A673 (cell line): Measurements from ENCODE around the gene PIK3CD. TPM values are rescaled to one million over a fixed set of nuclear protein-coding genes. Genes with fewer than 3 reads are reported as not detected.
"Not testable (repeated sequence)": the region's sequence is repeated elsewhere in the genome, so short reads cannot be mapped to it uniquely, and the experiment has no call there.

Experiments
- BruUV-seq: library from RNA; stranded (reverse); fragments of 400-500 nt; replicated peaks from 2 replicates; lab custom pipeline; 2021; lab: Mats Ljungman, UMichigan
- CTCF ChIA-PET: fragments of 300-600 bp; sonication (Branson Sonifier 250); formaldehyde crosslinking; loops from one replicate; lab custom pipeline; 2022; ENCODE audit warnings: antibody characterized with exemption; lab: Charles Lee
- POLR2A ChIA-PET: fragments of 300-600 bp; sonication (Branson Sonifier 250); formaldehyde crosslinking; loops from one replicate; lab custom pipeline; 2022; ENCODE audit warnings: antibody characterized with exemption; ENCODE audit not compliant: low non-redundant PET; lab: Charles Lee
- DNase-seq: peaks from one replicate; pipeline ENCODE4 v3.0.0-alpha.2; 2015; ENCODE audit warnings: low spot score
- H3K27ac ChIP-seq: fragments of 200-600 bp; sonication (generic); 2 replicates; pipeline ENCODE4 v1.5.1; 2016; ENCODE audit warnings: mixed run types, low read depth, mild to moderate bottlenecking, mixed read lengths, antibody characterized with exemption, low read length; ENCODE audit not compliant: poor library complexity, severe bottlenecking
- H3K27me3 ChIP-seq: fragments of 200-600 bp; sonication (generic); replicated peaks from 2 replicates; pipeline ENCODE4 v1.6.1; 2017; ENCODE audit warnings: mixed run types, low read depth, mild to moderate bottlenecking, mixed read lengths, antibody characterized with exemption, low read length; ENCODE audit not compliant: insufficient read depth, poor library complexity
- H3K36me3 ChIP-seq: fragments of 200-600 bp; sonication (generic); 2 replicates; pipeline ENCODE4 v1.6.1; 2016; ENCODE audit warnings: mixed run types, mild to moderate bottlenecking, mixed read lengths, antibody characterized with exemption, low read length; ENCODE audit not compliant: insufficient read depth, poor library complexity, severe bottlenecking
- H3K4me1 ChIP-seq: fragments of 200-600 bp; sonication (generic); 2 replicates; pipeline ENCODE4 v1.6.1; 2017; ENCODE audit warnings: mixed run types, mild to moderate bottlenecking, mixed read lengths, antibody characterized with exemption, low read length; ENCODE audit not compliant: insufficient read depth, poor library complexity, severe bottlenecking
- H3K4me3 ChIP-seq: fragments of 200-600 bp; sonication (generic); 2 replicates; pipeline ENCODE4 v1.5.1; 2016; ENCODE audit warnings: low read depth, mixed run types, mild to moderate bottlenecking, mixed read lengths, low read length; ENCODE audit not compliant: poor library complexity, severe bottlenecking
- H3K9me3 ChIP-seq: fragments of 200-600 bp; sonication (generic); 2 replicates; pipeline ENCODE4 v1.6.1; 2016; ENCODE audit warnings: mixed run types, low read depth, mild to moderate bottlenecking, mixed read lengths, antibody characterized with exemption, low read length; ENCODE audit not compliant: poor library complexity, severe bottlenecking
- CTCF ChIP-seq: fragments of 300-800, 200-600 bp; sonication (generic); conservative IDR thresholded peaks from 2 replicates; pipeline ENCODE4 v1.5.1; 2017; ENCODE audit warnings: low read depth, mild to moderate bottlenecking, antibody characterized with exemption, low read length, moderate library complexity, mixed read lengths
- EZH2 ChIP-seq: fragments of 200-600 bp; sonication (generic); IDR thresholded peaks from 2 replicates; pipeline ENCODE4 v1.6.1; 2017; ENCODE audit warnings: borderline replicate concordance, low read depth, mild to moderate bottlenecking, mixed read lengths, antibody characterized with exemption, low read length; ENCODE audit not compliant: poor library complexity, severe bottlenecking
- intact Hi-C: fragments of 100-400 bp; cut with micrococcal nuclease; formaldehyde crosslinking; loops from one replicate; pipeline ENCODE4 v1.10.0; 2022; ENCODE audit not compliant: unreplicated experiment
- total RNA-seq: library from RNA; stranded (reverse); gene quantifications from 2 replicates; pipeline ENCODE4 v1.2.3, GENCODE V29; 2021

Gene PIK3CD
- total RNA-seq, 1 experiment from 2014 or later = 2.1 TPM

- Histone ChIP-seq H3K27me3 (no peaks in the 10 kb centered on the region), H3K9me3 (no peaks in the 10 kb centered on the region), H3K27ac (no peak overlapping the region), H3K4me1 (no peaks in the 10 kb centered on the region), H3K36me3 (no peaks in the 10 kb centered on the region), H3K4me3 (no peak overlapping the region)
- ChIA-PET POLR2A (no interaction called here), CTCF (no interaction called here)
- DNase-seq = no peak
- BruUV-seq = no TSS peak
- intact Hi-C loops = no loop called here
- TF ChIP-seq EZH2 (no peak), CTCF (no peak)
These were observed 110.3 kb downstream of the PIK3CD start for GRCh38 chr1:9761855-9762254.

- intact Hi-C loops, BruUV-seq, H3K9me3 ChIP-seq, H3K27ac ChIP-seq, CTCF ChIA-PET, H3K36me3 ChIP-seq, DNase-seq, H3K27me3 ChIP-seq, POLR2A ChIA-PET, H3K4me1 ChIP-seq, H3K4me3 ChIP-seq: not testable (repeated sequence)
These were observed 110.9 kb downstream of the PIK3CD start for GRCh38 chr1:9762446-9762845.

GRCh38 chr1:9763914-9764313 lies 112.4 kb downstream of the PIK3CD start:
- no peaks in the 10 kb centered on the region for H3K27me3 ChIP-seq
- no peak for DNase-seq
- no peak overlapping the region for H3K27ac ChIP-seq
- TF ChIP-seq EZH2 (no peak), CTCF (no peak)
- ChIA-PET POLR2A (interaction anchor here (0.6 kb wide), 1 partner anchor 24 kb away, joined by 5 read pairs; no protein-coding TSS in a partner anchor), CTCF (no interaction called here)
- H3K4me1 ChIP-seq = peaks cover 3% of the 10 kb centered on the region
- intact Hi-C loops = no loop called here
- H3K9me3 ChIP-seq = no peaks in the 10 kb centered on the region
- no peak overlapping the region for H3K4me3 ChIP-seq
- BruUV-seq = no TSS peak
- no peaks in the 10 kb centered on the region for H3K36me3 ChIP-seq

- intact Hi-C loops = no loop called here
- BruUV-seq = no TSS peak
- no peak for DNase-seq
- POLR2A ChIA-PET = interaction anchor here (0.6 kb wide), 1 partner anchor 25 kb away, joined by 5 read pairs; no protein-coding TSS in a partner anchor
- Histone ChIP-seq H3K27me3 (no peaks in the 10 kb centered on the region), H3K4me3 (no peak overlapping the region), H3K27ac (no peak overlapping the region), H3K36me3 (no peaks in the 10 kb centered on the region), H3K4me1 (peaks cover 3% of the 10 kb centered on the region), H3K9me3 (no peaks in the 10 kb centered on the region)
- CTCF ChIA-PET = no interaction called here
- TF ChIP-seq CTCF = no peak
- no peak for TF ChIP-seq EZH2
These were observed 113.0 kb downstream of the PIK3CD start for GRCh38 chr1:9764550-9764949.
